K562 (cell line): Measurements from ENCODE around the gene SCAPER. TPM values are rescaled to one million over a fixed set of nuclear protein-coding genes. Genes with fewer than 3 reads are reported as not detected.

Source experiments
- CBX3 ChIP-seq, 2 experiments: IDR thresholded peaks; 1 replicate in 1 of 2; 2 replicates in 1 of 2; pipeline ENCODE4 v1.6.1; 2012; ENCODE audit warnings: inconsistent platforms in 2 of 2, low read length in 2 of 2, borderline replicate concordance in 1 of 2, control low read depth in 1 of 2
- CREBBP ChIP-seq: IDR thresholded peaks from one replicate; pipeline ENCODE4 v1.6.1; 2012; ENCODE audit warnings: low read depth, mild to moderate bottlenecking, control low read depth, inconsistent platforms, low read length
- EP400 ChIP-seq: fragments of 450-650 bp; IDR thresholded peaks from 2 replicates; pipeline ENCODE4 v1.6.1; 2017; ENCODE audit warnings: antibody characterized with exemption, mild to moderate bottlenecking, moderate library complexity
- FOXA3 ChIP-seq, 2 experiments: fragments of 450-650 bp in 1 of 2; sonication (generic) in 1 of 2; formaldehyde crosslinking; IDR thresholded peaks in 1 of 2; conservative IDR thresholded peaks in 1 of 2; 2 replicates each; pipeline versions ENCODE4 v1.4.0 to v1.8.0; 2020 to 2022; ENCODE audit warnings: mild to moderate bottlenecking in 2 of 2, missing genetic modification reagents in 1 of 2
- GABPB1 ChIP-seq: sonication (generic); formaldehyde crosslinking; IDR thresholded peaks from 2 replicates; pipeline ENCODE4 v1.8.0; 2022; ENCODE audit warnings: mild to moderate bottlenecking, missing genetic modification reagents
- KDM1A ChIP-seq, 2 experiments: fragments of 450-650 bp; IDR thresholded peaks; 2 replicates each; pipeline ENCODE4 v1.6.1; 2016; ENCODE audit warnings: mild to moderate bottlenecking in 2 of 2
- KDM4B ChIP-seq, 2 experiments: fragments of 450-650 bp in 1 of 2; sonication (generic) in 1 of 2; IDR thresholded peaks; 2 replicates each; pipeline ENCODE4 v1.6.1; 2016 to 2017; ENCODE audit warnings: borderline replicate concordance in 2 of 2, antibody characterized with exemption in 1 of 2, low read depth in 1 of 2, mild to moderate bottlenecking in 1 of 2
- L3MBTL2 ChIP-seq: fragments of 450-650 bp; IDR thresholded peaks from 2 replicates; pipeline ENCODE4 v1.6.1; 2016; ENCODE audit warnings: mild to moderate bottlenecking, moderate library complexity
- RBM25 ChIP-seq: fragments of 200-400 bp; formaldehyde crosslinking; IDR thresholded peaks from 2 replicates; pipeline ENCODE4 v1.6.1; 2018; ENCODE audit warnings: low read length, low read depth, moderate library complexity; ENCODE audit not compliant: severe bottlenecking
- SIN3A ChIP-seq, 2 experiments: fragments of 150-350 bp in 1 of 2; IDR thresholded peaks; 2 replicates each; pipeline ENCODE4 v1.6.1; 2011 to 2016; ENCODE audit warnings: borderline replicate concordance in 2 of 2, low read depth in 2 of 2, low read length in 2 of 2, mild to moderate bottlenecking in 2 of 2, moderate library complexity in 2 of 2; ENCODE audit not compliant: control insufficient read depth in 1 of 2
- TCFL5 ChIP-seq: fragments of 250-450 bp; sonication (Bioruptor Pico); conservative IDR thresholded peaks from 2 replicates; pipeline ENCODE4 v1.6.1; 2021; ENCODE audit warnings: mild to moderate bottlenecking, moderate library complexity, matching md5 sums
- ZBTB7A ChIP-seq: IDR thresholded peaks from 2 replicates; pipeline ENCODE4 v1.6.1; 2011; ENCODE audit warnings: low read depth, mild to moderate bottlenecking, low read length, moderate library complexity, borderline replicate concordance; ENCODE audit not compliant: control insufficient read depth
- ZNF589 ChIP-seq: fragments of 200-800 bp; sonication (Bioruptor generic); IDR thresholded peaks from 2 replicates; pipeline ENCODE4 v1.6.1; 2016; ENCODE audit warnings: low read depth, missing genetic modification characterization, missing compliant biosample characterization
- ZNF766 ChIP-seq: fragments of 200-800 bp; sonication (Bioruptor generic); conservative IDR thresholded peaks from 2 replicates; pipeline ENCODE4 v1.6.1; 2016; ENCODE audit warnings: missing genetic modification characterization, missing compliant biosample characterization
- polyA plus RNA-seq, 8 experiments: library from polyadenylated mRNA; depleted of rRNA in 4 of 8; stranded (reverse) in 5 of 8; unstranded in 3 of 8; fragments of >200 nt; fragmentation: Nextera tagmentation in 2 of 8; fragmentation: Illumina TruSeq in 1 of 8; extraction: Ambion mirVana in 2 of 8; extraction: Trizol in 1 of 8; gene quantifications; 2 replicates each; pipeline versions ENCODE4 v1.2.1 to v1.2.3, GENCODE V29; 2011 to 2014; ENCODE audit warnings: inconsistent platforms in 1 of 8, missing spikeins in 1 of 8
- total RNA-seq, 7 experiments: library from RNA; depleted of rRNA in 6 of 7; stranded (reverse); fragments of >200 nt in 6 of 7; fragmentation: Illumina TruSeq in 2 of 7; extraction: Trizol in 2 of 7; gene quantifications; 2 replicates each; pipeline versions ENCODE4 v1.2.1 to v1.2.3, GENCODE V29; 2011 to 2021; ENCODE audit warnings: low replicate concordance in 1 of 7
- TF ChIP-seq, protein P1 (sequence below): fragments of 450-650 bp; IDR thresholded peaks from 2 replicates; pipeline ENCODE4 v1.6.1; 2014; ENCODE audit warnings: low read depth, mild to moderate bottlenecking, moderate library complexity, borderline replicate concordance
- TF ChIP-seq, protein P2 (sequence below): conservative IDR thresholded peaks from 2 replicates; pipeline ENCODE4 v1.6.1; 2011; ENCODE audit warnings: low read depth, mild to moderate bottlenecking, low read length; ENCODE audit not compliant: control insufficient read depth
- TF ChIP-seq, protein P3 (sequence below): sonication (generic); formaldehyde crosslinking; IDR thresholded peaks from 2 replicates; pipeline ENCODE4 v1.4.0; 2020; ENCODE audit warnings: mild to moderate bottlenecking, missing genetic modification reagents
- TF ChIP-seq, protein P4 (sequence below): IDR thresholded peaks from 2 replicates; pipeline ENCODE4 v1.6.1; 2014; ENCODE audit warnings: antibody characterized with exemption

SCAPER gene
- total and polyA plus RNA-seq, 9 of the 15 experiments (the other 6 are each of a cell fraction or from before 2014, with no cell fraction given) = 1.3 to 5.7 (median 3.2) TPM

DNA sequence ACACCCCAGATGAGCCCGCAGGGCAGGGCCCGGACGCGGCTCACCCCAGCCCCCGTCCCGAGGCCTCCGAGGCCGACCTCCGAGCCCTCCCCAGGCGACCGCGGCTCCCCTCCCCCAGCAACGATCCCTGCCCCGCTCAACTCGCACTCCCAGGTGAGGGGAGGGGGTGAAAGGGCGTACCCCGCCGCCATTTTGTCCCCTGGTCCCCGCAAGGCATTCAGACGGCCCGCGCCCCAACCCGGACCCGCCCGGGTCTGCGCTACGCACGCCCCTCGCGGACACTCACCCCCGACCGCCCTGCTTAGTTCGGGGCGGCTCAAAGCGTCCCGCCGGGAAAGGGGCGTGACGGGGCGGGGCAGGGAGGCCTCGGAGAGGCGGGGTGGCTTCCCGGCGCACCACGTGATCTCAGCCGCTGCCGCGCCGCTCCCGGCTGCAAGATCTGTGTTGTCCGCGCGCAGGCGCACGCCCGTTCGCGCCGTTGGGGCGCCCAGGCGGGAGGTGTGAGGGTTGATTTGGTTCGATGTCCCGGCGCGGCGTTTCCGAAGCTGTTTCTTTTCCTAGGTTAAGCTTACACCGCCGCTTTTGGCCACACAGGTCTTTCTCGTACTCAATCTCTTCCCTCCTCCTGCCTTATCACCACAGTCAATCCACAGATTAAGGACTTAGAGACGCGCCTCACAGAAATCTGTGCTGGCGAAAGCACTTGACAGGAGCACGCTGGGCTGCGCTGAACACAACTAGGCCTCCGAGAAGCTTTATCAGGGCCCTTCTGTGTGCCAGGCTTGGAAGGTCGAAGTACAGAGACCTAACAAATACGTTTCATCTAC is at the start of gene SCAPER (continued):
- TF ChIP-seq, protein P1, sequence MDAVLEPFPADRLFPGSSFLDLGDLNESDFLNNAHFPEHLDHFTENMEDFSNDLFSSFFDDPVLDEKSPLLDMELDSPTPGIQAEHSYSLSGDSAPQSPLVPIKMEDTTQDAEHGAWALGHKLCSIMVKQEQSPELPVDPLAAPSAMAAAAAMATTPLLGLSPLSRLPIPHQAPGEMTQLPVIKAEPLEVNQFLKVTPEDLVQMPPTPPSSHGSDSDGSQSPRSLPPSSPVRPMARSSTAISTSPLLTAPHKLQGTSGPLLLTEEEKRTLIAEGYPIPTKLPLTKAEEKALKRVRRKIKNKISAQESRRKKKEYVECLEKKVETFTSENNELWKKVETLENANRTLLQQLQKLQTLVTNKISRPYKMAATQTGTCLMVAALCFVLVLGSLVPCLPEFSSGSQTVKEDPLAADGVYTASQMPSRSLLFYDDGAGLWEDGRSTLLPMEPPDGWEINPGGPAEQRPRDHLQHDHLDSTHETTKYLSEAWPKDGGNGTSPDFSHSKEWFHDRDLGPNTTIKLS = 0 out of 2 replicates have a peak, but pooled peaks have one; percentile 51
- no peak for TF ChIP-seq ZNF589 (CRISPR knock-in tag)
- TF ChIP-seq, protein P2, sequence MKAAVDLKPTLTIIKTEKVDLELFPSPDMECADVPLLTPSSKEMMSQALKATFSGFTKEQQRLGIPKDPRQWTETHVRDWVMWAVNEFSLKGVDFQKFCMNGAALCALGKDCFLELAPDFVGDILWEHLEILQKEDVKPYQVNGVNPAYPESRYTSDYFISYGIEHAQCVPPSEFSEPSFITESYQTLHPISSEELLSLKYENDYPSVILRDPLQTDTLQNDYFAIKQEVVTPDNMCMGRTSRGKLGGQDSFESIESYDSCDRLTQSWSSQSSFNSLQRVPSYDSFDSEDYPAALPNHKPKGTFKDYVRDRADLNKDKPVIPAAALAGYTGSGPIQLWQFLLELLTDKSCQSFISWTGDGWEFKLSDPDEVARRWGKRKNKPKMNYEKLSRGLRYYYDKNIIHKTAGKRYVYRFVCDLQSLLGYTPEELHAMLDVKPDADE = peak; percentile 27; the same call in 1 of the 2 replicates
- TF ChIP-seq EP400 = peak; percentile 51; the same call in 1 of the 2 replicates
- TF ChIP-seq CBX3 (IDR thresholded peaks at IDR 0.05; ENCODE audit: borderline replicate concordance in 1 of 2, low read length in 2 of 2) = peak in 1 of 2 experiments; percentile 68; a peak in 1 of 3 replicates
- TF ChIP-seq ZNF766 (CRISPR knock-in tag) = peak; percentile 68
- TF ChIP-seq L3MBTL2 = peak; percentile 100
- no peak for TF ChIP-seq TCFL5 (CRISPR knock-in tag)
- TF ChIP-seq, protein P3, sequence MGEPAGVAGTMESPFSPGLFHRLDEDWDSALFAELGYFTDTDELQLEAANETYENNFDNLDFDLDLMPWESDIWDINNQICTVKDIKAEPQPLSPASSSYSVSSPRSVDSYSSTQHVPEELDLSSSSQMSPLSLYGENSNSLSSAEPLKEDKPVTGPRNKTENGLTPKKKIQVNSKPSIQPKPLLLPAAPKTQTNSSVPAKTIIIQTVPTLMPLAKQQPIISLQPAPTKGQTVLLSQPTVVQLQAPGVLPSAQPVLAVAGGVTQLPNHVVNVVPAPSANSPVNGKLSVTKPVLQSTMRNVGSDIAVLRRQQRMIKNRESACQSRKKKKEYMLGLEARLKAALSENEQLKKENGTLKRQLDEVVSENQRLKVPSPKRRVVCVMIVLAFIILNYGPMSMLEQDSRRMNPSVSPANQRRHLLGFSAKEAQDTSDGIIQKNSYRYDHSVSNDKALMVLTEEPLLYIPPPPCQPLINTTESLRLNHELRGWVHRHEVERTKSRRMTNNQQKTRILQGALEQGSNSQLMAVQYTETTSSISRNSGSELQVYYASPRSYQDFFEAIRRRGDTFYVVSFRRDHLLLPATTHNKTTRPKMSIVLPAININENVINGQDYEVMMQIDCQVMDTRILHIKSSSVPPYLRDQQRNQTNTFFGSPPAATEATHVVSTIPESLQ (CRISPR knock-in tag) = peak; percentile 76; the same call in 1 of the 2 replicates
- 0 out of 4 replicates have a peak, but pooled peaks of 1 of the 2 experiments have one; percentile 4 for TF ChIP-seq KDM4B (IDR thresholded peaks at IDR 0.05; ENCODE audit: borderline replicate concordance in 2 of 2, low read depth in 1 of 2)
- TF ChIP-seq ZBTB7A = peak; percentile 82
- peak; percentile 96 to 98 for TF ChIP-seq KDM1A (IDR thresholded peaks at IDR 0.05)
- TF ChIP-seq FOXA3 (CRISPR knock-in tag; conservative IDR thresholded peaks at IDR 0.05 in 1 of 2, IDR thresholded peaks at IDR 0.05 in 1 of 2) = no peak
- peak; percentile 16 to 33; a peak in 2 of 4 replicates for TF ChIP-seq SIN3A (IDR thresholded peaks at IDR 0.05; ENCODE audit: borderline replicate concordance in 2 of 2, control insufficient read depth in 1 of 2, low read depth in 2 of 2, low read length in 2 of 2)
- TF ChIP-seq GABPB1 (CRISPR knock-in tag) = peak; percentile 62; the same call in 1 of the 2 replicates
- TF ChIP-seq RBM25 = no peak
- TF ChIP-seq, protein P4, sequence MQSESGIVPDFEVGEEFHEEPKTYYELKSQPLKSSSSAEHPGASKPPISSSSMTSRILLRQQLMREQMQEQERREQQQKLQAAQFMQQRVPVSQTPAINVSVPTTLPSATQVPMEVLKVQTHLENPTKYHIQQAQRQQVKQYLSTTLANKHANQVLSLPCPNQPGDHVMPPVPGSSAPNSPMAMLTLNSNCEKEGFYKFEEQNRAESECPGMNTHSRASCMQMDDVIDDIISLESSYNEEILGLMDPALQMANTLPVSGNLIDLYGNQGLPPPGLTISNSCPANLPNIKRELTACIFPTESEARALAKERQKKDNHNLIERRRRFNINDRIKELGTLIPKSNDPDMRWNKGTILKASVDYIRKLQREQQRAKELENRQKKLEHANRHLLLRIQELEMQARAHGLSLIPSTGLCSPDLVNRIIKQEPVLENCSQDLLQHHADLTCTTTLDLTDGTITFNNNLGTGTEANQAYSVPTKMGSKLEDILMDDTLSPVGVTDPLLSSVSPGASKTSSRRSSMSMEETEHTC = 0 out of 2 replicates have a peak, but pooled peaks have one; percentile 13
- TF ChIP-seq CREBBP = no peak
